K562 (cell line): Measurements from ENCODE around the gene NAPA. TPM values are rescaled to one million over a fixed set of nuclear protein-coding genes. Genes with fewer than 3 reads are reported as not detected.

ENCODE experiments used
- BCOR ChIP-seq: fragments of 450-650 bp; IDR thresholded peaks from 2 replicates; pipeline ENCODE4 v1.6.1; 2016
- CEBPG ChIP-seq, 3 experiments: fragments of 200-800 bp in 1 of 3; sonication (Bioruptor generic) in 1 of 3; sonication (generic) in 1 of 3; formaldehyde crosslinking in 1 of 3; IDR thresholded peaks in 2 of 3; conservative IDR thresholded peaks in 1 of 3; 2 replicates each; pipeline versions ENCODE4 v1.6.1 to v1.8.0; 2016 to 2022; ENCODE audit warnings: missing compliant biosample characterization in 2 of 3, missing genetic modification characterization in 2 of 3, mild to moderate bottlenecking in 1 of 3, missing genetic modification reagents in 1 of 3
- CHCHD3 ChIP-seq: fragments of 250-450 bp; sonication (Bioruptor Pico); IDR thresholded peaks from 2 replicates; pipeline ENCODE4 v2.1.2; 2022; ENCODE audit warnings: mild to moderate bottlenecking
- GTF2E2 ChIP-seq: fragments of 200-800 bp; sonication (Bioruptor generic); IDR thresholded peaks from 2 replicates; pipeline ENCODE4 v1.6.1; 2016; ENCODE audit warnings: missing genetic modification characterization, missing compliant biosample characterization
- JUNB ChIP-seq: fragments of 450-650 bp; formaldehyde crosslinking; conservative IDR thresholded peaks from 2 replicates; pipeline ENCODE4 v1.4.0; 2020; ENCODE audit warnings: mild to moderate bottlenecking
- PHTF2 ChIP-seq: fragments of 250-450 bp; sonication (Bioruptor Pico); IDR thresholded peaks from 2 replicates; pipeline ENCODE4 v1.5.0; 2021; ENCODE audit warnings: mild to moderate bottlenecking
- POLR2A ChIP-seq: fragments of 450-650 bp; conservative IDR thresholded peaks from 2 replicates; pipeline ENCODE4 v1.6.1; 2016
- POLR3G ChIP-seq: IDR thresholded peaks from 2 replicates; pipeline ENCODE4 v1.6.1; 2011; ENCODE audit not compliant: insufficient read length, insufficient replicate concordance; ENCODE audit errors: extremely low read depth
- RBM39 ChIP-seq: fragments of 200-400 bp; formaldehyde crosslinking; optimal IDR thresholded peaks from 2 replicates; pipeline ENCODE3; 2018; ENCODE audit warnings: low read depth, low read length
- SAP30 ChIP-seq: fragments of 200-600 bp; sonication (generic); IDR thresholded peaks from 2 replicates; pipeline ENCODE4 v1.6.1; 2012; ENCODE audit warnings: borderline replicate concordance, low read depth, mild to moderate bottlenecking, moderate library complexity, low read length, control low read depth, inconsistent platforms; ENCODE audit not compliant: insufficient read depth, poor library complexity, severe bottlenecking
- STAT5A ChIP-seq: IDR thresholded peaks from 2 replicates; pipeline ENCODE4 v1.6.1; 2012; ENCODE audit warnings: low read length, inconsistent platforms, borderline replicate concordance
- TAF15 ChIP-seq: fragments of 200-400 bp; formaldehyde crosslinking; IDR thresholded peaks from 2 replicates; pipeline ENCODE4 v1.6.1; 2017; ENCODE audit warnings: mild to moderate bottlenecking, low read depth, low read length, moderate library complexity
- TBP ChIP-seq: optimal IDR thresholded peaks from 2 replicates; pipeline ENCODE3; 2011; ENCODE audit warnings: low read depth, low read length, improper control_type of control experiment
- ZKSCAN1 ChIP-seq: fragments of 150-350 bp; IDR thresholded peaks from 2 replicates; pipeline ENCODE4 v1.6.1; 2016; ENCODE audit warnings: low read depth, low read length
- polyA plus RNA-seq, 8 experiments: library from polyadenylated mRNA; depleted of rRNA in 4 of 8; stranded (reverse) in 5 of 8; unstranded in 3 of 8; fragments of >200 nt; fragmentation: Nextera tagmentation in 2 of 8; fragmentation: Illumina TruSeq in 1 of 8; extraction: Ambion mirVana in 2 of 8; extraction: Trizol in 1 of 8; gene quantifications; 2 replicates each; pipeline versions ENCODE4 v1.2.1 to v1.2.3, GENCODE V29; 2011 to 2014; ENCODE audit warnings: inconsistent platforms in 1 of 8, missing spikeins in 1 of 8
- total RNA-seq, 7 experiments: library from RNA; depleted of rRNA in 6 of 7; stranded (reverse); fragments of >200 nt in 6 of 7; fragmentation: Illumina TruSeq in 2 of 7; extraction: Trizol in 2 of 7; gene quantifications; 2 replicates each; pipeline versions ENCODE4 v1.2.1 to v1.2.3, GENCODE V29; 2011 to 2021; ENCODE audit warnings: low replicate concordance in 1 of 7
- TF ChIP-seq, protein P1 (sequence below): fragments of 250-450 bp; sonication (Bioruptor Pico); IDR thresholded peaks from 2 replicates; pipeline ENCODE4 v1.9.0; 2021; ENCODE audit warnings: mild to moderate bottlenecking, inconsistent platforms
- TF ChIP-seq, protein P2 (sequence below): fragments of 450-650 bp; IDR thresholded peaks from 2 replicates; pipeline ENCODE4 v1.6.1; 2016; ENCODE audit warnings: low read depth, mild to moderate bottlenecking, moderate library complexity
- TF ChIP-seq, protein P3 (sequence below): fragments of 450-650 bp; formaldehyde crosslinking; IDR thresholded peaks from 2 replicates; pipeline ENCODE4 v1.4.0; 2020; ENCODE audit warnings: mild to moderate bottlenecking, moderate library complexity
- TF ChIP-seq, protein P4 (sequence below): fragments of 250-450 bp; sonication (Bioruptor Pico); IDR thresholded peaks from 2 replicates; pipeline ENCODE4 v1.4.0; 2020; ENCODE audit warnings: mild to moderate bottlenecking, moderate library complexity, borderline replicate concordance
- TF ChIP-seq, protein P5 (sequence below): fragments of 250-450 bp; sonication (Bioruptor Pico); IDR thresholded peaks from 2 replicates; pipeline ENCODE4 v1.8.0; 2022; ENCODE audit warnings: inconsistent platforms, mild to moderate bottlenecking, moderate library complexity, borderline replicate concordance

Gene NAPA
- total and polyA plus RNA-seq, 9 of the 15 experiments (the other 6 are each of a cell fraction or from before 2014, with no cell fraction given): 5.4 to 98.6 (median 77.5) TPM

DNA sequence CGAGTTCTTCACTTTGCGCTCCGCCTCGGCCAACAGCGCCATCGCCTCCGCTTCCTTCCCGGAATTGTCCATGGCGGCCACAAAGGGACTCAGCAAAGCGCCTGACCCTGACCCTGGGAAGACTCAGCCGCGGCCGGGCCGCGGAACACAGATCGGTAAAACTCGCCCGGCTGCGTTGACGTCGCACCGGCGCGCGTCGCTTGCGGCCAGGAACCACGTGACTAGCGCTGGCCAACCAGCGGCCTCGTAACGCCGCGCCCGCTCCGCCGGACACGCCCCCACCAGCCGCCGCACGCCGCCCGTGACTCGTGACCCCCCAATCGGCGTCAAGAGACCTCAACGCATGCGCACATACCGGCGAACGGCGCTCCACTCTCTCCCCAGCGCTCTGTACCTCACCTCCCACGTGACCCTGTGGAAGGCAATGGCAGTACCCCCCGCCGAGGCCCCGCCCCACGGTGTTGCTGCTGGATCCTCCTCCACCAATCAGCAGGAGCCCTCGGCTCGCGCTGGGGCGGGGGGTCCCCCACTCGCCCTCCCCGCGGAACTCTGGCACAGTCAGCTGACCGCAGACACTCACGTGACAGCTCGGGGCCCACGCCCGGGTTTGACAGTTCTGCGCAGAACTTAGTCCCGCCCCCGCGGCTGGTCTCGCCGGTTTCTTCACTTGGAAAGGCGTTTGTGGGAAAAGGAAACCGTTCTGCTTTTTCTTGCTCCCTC is at the start of gene NAPA (continued):
- TF ChIP-seq, protein P1, sequence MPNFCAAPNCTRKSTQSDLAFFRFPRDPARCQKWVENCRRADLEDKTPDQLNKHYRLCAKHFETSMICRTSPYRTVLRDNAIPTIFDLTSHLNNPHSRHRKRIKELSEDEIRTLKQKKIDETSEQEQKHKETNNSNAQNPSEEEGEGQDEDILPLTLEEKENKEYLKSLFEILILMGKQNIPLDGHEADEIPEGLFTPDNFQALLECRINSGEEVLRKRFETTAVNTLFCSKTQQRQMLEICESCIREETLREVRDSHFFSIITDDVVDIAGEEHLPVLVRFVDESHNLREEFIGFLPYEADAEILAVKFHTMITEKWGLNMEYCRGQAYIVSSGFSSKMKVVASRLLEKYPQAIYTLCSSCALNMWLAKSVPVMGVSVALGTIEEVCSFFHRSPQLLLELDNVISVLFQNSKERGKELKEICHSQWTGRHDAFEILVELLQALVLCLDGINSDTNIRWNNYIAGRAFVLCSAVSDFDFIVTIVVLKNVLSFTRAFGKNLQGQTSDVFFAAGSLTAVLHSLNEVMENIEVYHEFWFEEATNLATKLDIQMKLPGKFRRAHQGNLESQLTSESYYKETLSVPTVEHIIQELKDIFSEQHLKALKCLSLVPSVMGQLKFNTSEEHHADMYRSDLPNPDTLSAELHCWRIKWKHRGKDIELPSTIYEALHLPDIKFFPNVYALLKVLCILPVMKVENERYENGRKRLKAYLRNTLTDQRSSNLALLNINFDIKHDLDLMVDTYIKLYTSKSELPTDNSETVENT (CRISPR knock-in tag): peak; percentile 4; the same call in 1 of the 2 replicates
- no peak for TF ChIP-seq TAF15
- peak; percentile 85 for TF ChIP-seq SAP30
- TF ChIP-seq RBM39: no peak
- no peak for TF ChIP-seq CHCHD3 (CRISPR knock-in tag)
- TF ChIP-seq, protein P2, sequence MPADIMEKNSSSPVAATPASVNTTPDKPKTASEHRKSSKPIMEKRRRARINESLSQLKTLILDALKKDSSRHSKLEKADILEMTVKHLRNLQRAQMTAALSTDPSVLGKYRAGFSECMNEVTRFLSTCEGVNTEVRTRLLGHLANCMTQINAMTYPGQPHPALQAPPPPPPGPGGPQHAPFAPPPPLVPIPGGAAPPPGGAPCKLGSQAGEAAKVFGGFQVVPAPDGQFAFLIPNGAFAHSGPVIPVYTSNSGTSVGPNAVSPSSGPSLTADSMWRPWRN: peak; percentile 84
- no peak; the same call in 1 of the 2 replicates for TF ChIP-seq ZKSCAN1
- peak; percentile 12 for TF ChIP-seq TBP
- peak; percentile 82 for TF ChIP-seq POLR2A
- TF ChIP-seq CEBPG (CRISPR knock-in tag; IDR thresholded peaks at IDR 0.05): no peak; the same call in 1 of the 2 replicates
- TF ChIP-seq CEBPG (tag; conservative IDR thresholded peaks at IDR 0.05 in 1 of 2, IDR thresholded peaks at IDR 0.05 in 1 of 2): peak in 1 of 2 experiments; percentile 58; a peak in 2 of 4 replicates
- TF ChIP-seq JUNB: no peak
- TF ChIP-seq POLR3G: no peak
- no peak for TF ChIP-seq BCOR
- TF ChIP-seq, protein P3, sequence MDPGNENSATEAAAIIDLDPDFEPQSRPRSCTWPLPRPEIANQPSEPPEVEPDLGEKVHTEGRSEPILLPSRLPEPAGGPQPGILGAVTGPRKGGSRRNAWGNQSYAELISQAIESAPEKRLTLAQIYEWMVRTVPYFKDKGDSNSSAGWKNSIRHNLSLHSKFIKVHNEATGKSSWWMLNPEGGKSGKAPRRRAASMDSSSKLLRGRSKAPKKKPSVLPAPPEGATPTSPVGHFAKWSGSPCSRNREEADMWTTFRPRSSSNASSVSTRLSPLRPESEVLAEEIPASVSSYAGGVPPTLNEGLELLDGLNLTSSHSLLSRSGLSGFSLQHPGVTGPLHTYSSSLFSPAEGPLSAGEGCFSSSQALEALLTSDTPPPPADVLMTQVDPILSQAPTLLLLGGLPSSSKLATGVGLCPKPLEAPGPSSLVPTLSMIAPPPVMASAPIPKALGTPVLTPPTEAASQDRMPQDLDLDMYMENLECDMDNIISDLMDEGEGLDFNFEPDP (CRISPR knock-in tag): no peak
- TF ChIP-seq, protein P4, sequence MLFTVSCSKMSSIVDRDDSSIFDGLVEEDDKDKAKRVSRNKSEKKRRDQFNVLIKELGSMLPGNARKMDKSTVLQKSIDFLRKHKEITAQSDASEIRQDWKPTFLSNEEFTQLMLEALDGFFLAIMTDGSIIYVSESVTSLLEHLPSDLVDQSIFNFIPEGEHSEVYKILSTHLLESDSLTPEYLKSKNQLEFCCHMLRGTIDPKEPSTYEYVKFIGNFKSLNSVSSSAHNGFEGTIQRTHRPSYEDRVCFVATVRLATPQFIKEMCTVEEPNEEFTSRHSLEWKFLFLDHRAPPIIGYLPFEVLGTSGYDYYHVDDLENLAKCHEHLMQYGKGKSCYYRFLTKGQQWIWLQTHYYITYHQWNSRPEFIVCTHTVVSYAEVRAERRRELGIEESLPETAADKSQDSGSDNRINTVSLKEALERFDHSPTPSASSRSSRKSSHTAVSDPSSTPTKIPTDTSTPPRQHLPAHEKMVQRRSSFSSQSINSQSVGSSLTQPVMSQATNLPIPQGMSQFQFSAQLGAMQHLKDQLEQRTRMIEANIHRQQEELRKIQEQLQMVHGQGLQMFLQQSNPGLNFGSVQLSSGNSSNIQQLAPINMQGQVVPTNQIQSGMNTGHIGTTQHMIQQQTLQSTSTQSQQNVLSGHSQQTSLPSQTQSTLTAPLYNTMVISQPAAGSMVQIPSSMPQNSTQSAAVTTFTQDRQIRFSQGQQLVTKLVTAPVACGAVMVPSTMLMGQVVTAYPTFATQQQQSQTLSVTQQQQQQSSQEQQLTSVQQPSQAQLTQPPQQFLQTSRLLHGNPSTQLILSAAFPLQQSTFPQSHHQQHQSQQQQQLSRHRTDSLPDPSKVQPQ (CRISPR knock-in tag): no peak
- no peak for TF ChIP-seq STAT5A
- TF ChIP-seq PHTF2: no peak
- TF ChIP-seq GTF2E2: no peak
- TF ChIP-seq, protein P5, sequence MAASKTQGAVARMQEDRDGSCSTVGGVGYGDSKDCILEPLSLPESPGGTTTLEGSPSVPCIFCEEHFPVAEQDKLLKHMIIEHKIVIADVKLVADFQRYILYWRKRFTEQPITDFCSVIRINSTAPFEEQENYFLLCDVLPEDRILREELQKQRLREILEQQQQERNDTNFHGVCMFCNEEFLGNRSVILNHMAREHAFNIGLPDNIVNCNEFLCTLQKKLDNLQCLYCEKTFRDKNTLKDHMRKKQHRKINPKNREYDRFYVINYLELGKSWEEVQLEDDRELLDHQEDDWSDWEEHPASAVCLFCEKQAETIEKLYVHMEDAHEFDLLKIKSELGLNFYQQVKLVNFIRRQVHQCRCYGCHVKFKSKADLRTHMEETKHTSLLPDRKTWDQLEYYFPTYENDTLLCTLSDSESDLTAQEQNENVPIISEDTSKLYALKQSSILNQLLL (CRISPR knock-in tag): no peak
